Upper lobe of left lung (tissue), 4 donors: Measurements from ENCODE around the gene OR10S1.
"Not testable (repeated sequence)": the region's sequence is repeated elsewhere in the genome, so short reads cannot be mapped to it uniquely, and the experiment has no call there.

Experiments
- POLR2A ChIP-seq, 4 donors: fragments of 450-650 bp; IDR thresholded peaks; one replicate each; pipeline ENCODE4 v1.5.1; 2016 to 2017; ENCODE audit warnings: antibody characterized with exemption in 4 of 4, mild to moderate bottlenecking in 2 of 4
- POLR2AphosphoS5 ChIP-seq, 2 donors: sonication (generic); formaldehyde crosslinking; IDR thresholded peaks; one replicate each; pipeline ENCODE4 v1.5.1; 2017; ENCODE audit warnings: antibody characterized with exemption in 2 of 2
- TF ChIP-seq, protein P1 (sequence below), 6 experiments: fragments of 450-650 bp in 4 of 6; fragments of 200-600 bp in 2 of 6; sonication (generic) in 2 of 6; IDR thresholded peaks; one replicate each; pipeline ENCODE4 v1.5.1; 2016 to 2019; ENCODE audit warnings: antibody characterized with exemption in 6 of 6

DNA sequence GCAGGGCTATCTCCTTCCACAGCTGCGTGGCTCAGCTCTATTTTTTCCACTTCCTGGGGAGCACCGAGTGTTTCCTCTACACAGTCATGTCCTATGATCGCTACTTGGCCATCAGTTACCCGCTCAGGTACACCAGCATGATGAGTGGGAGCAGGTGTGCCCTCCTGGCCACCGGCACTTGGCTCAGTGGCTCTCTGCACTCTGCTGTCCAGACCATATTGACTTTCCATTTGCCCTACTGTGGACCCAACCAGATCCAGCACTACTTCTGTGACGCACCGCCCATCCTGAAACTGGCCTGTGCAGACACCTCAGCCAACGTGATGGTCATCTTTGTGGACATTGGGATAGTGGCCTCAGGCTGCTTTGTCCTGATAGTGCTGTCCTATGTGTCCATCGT, 38.3 kb upstream of the OR10S1 start:
- TF ChIP-seq POLR2A, POLR2AphosphoS5 (IDR thresholded peaks at IDR 0.05): not testable (repeated sequence)
- TF ChIP-seq, protein P1, sequence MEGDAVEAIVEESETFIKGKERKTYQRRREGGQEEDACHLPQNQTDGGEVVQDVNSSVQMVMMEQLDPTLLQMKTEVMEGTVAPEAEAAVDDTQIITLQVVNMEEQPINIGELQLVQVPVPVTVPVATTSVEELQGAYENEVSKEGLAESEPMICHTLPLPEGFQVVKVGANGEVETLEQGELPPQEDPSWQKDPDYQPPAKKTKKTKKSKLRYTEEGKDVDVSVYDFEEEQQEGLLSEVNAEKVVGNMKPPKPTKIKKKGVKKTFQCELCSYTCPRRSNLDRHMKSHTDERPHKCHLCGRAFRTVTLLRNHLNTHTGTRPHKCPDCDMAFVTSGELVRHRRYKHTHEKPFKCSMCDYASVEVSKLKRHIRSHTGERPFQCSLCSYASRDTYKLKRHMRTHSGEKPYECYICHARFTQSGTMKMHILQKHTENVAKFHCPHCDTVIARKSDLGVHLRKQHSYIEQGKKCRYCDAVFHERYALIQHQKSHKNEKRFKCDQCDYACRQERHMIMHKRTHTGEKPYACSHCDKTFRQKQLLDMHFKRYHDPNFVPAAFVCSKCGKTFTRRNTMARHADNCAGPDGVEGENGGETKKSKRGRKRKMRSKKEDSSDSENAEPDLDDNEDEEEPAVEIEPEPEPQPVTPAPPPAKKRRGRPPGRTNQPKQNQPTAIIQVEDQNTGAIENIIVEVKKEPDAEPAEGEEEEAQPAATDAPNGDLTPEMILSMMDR (IDR thresholded peaks at IDR 0.05): not testable (repeated sequence)
